Suprapubic skin (tissue), 3 donors: Measurements from ENCODE around the gene ANKRA2.

Experiments used
- CTCF ChIP-seq, 2 donors: fragments of 200-600 bp in 1 of 2; fragments of 450-650 bp in 1 of 2; sonication (generic) in 1 of 2; IDR thresholded peaks; one replicate each; pipeline ENCODE4 v1.5.1; 2016 to 2019; ENCODE audit warnings: antibody characterized with exemption in 2 of 2, mild to moderate bottlenecking in 1 of 2, moderate library complexity in 1 of 2
- POLR2A ChIP-seq, 2 donors: fragments of 450-650 bp; IDR thresholded peaks; one replicate each; pipeline ENCODE4 v1.6.1; 2017; ENCODE audit warnings: antibody characterized with exemption in 2 of 2, mild to moderate bottlenecking in 2 of 2, moderate library complexity in 2 of 2

- TF ChIP-seq CTCF (IDR thresholded peaks at IDR 0.05) (no peak), POLR2A (IDR thresholded peaks at IDR 0.05) (no peak)
These were observed 20.0 kb downstream of the ANKRA2 start for GRCh38 chr5:73545403-73545779.
